Mesothelial cell of epicardium (in vitro differentiated cells): ENCODE data around the gene NBEA. TPM values are rescaled to one million over a fixed set of nuclear protein-coding genes. Genes with fewer than 3 reads are reported as not detected.

Experiments used
- DNase-seq, 2 experiments: peaks; one replicate each; pipeline ENCODE4 v3.0.0; 2021; ENCODE audit warnings: low spot score in 2 of 2; ENCODE audit not compliant: unreplicated experiment in 2 of 2
- H3K27ac Mint-ChIP-seq: 2 replicates; pipeline ENCODE4 v1.8.0; 2021; ENCODE audit warnings: mixed read lengths
- H3K27me3 Mint-ChIP-seq: 2 replicates; pipeline ENCODE4 v1.8.0; 2021; ENCODE audit warnings: low read depth, mixed read lengths
- H3K36me3 Mint-ChIP-seq: 2 replicates; pipeline ENCODE4 v1.8.0; 2021; ENCODE audit warnings: mixed read lengths
- H3K4me1 Mint-ChIP-seq: 2 replicates; pipeline ENCODE4 v1.8.0; 2021; ENCODE audit warnings: mixed read lengths
- H3K4me3 Mint-ChIP-seq: 2 replicates; pipeline ENCODE4 v1.8.0; 2021; ENCODE audit warnings: mild to moderate bottlenecking, moderate library complexity, mixed read lengths
- H3K9me3 Mint-ChIP-seq: 2 replicates; pipeline ENCODE4 v1.8.0; 2021; ENCODE audit warnings: mixed read lengths
- total RNA-seq: library from RNA; stranded (reverse); gene quantifications from 3 replicates; pipeline ENCODE4 v1.2.1, GENCODE V29; 2021
- TF ChIP-seq, protein P1 (sequence below): fragments of 200-600 bp; sonication (generic); IDR thresholded peaks from one replicate; pipeline ENCODE4 v1.5.0; 2021; ENCODE audit warnings: antibody characterized with exemption; ENCODE audit not compliant: unreplicated experiment

The NBEA gene
- total RNA-seq, 1 donor from 2014 or later, result 32.8 TPM

DNA sequence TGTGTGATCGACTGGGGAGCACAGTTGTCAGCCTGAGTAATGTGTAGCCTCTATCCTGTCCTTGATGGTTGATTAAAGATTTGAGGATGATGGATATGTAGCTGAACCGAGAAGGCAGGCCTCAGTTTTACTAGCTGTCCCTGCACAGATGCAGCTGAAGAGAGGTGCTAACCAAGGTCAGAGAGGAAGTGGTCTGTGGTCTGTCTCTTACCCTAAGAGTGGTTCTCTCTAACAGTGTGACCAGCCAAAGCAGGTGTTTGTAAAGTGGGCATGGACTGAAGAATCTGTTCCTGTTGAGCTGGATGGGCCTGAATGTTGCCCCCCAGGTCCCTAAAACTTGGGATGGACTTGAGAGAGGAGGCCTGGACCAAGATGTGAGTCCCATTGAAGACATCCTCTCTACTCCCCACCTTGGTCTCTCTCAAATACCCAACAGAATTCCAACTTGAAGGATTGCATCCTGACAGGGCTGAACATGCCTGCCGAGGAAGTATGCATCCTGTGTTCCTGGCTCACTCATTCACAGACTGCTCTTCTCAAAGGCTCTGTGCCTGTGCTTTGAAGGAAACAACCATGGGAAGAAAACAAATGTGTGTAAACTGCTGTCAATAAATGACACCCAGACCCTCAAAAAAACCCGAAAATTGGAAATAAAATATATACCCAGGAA is 310.6 kb downstream of the NBEA start:
- Mint-ChIP-seq H3K27ac (no peak overlapping the region), H3K4me3 (no peak overlapping the region), H3K27me3 (no peaks in the 10 kb centered on the region), H3K4me1 (no peaks in the 10 kb centered on the region), H3K9me3 (peaks cover 20% of the 10 kb centered on the region), H3K36me3 (peaks cover 30% of the 10 kb centered on the region)
- DNase-seq, result no peak
- TF ChIP-seq, protein P1, sequence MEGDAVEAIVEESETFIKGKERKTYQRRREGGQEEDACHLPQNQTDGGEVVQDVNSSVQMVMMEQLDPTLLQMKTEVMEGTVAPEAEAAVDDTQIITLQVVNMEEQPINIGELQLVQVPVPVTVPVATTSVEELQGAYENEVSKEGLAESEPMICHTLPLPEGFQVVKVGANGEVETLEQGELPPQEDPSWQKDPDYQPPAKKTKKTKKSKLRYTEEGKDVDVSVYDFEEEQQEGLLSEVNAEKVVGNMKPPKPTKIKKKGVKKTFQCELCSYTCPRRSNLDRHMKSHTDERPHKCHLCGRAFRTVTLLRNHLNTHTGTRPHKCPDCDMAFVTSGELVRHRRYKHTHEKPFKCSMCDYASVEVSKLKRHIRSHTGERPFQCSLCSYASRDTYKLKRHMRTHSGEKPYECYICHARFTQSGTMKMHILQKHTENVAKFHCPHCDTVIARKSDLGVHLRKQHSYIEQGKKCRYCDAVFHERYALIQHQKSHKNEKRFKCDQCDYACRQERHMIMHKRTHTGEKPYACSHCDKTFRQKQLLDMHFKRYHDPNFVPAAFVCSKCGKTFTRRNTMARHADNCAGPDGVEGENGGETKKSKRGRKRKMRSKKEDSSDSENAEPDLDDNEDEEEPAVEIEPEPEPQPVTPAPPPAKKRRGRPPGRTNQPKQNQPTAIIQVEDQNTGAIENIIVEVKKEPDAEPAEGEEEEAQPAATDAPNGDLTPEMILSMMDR, result no peak

DNA sequence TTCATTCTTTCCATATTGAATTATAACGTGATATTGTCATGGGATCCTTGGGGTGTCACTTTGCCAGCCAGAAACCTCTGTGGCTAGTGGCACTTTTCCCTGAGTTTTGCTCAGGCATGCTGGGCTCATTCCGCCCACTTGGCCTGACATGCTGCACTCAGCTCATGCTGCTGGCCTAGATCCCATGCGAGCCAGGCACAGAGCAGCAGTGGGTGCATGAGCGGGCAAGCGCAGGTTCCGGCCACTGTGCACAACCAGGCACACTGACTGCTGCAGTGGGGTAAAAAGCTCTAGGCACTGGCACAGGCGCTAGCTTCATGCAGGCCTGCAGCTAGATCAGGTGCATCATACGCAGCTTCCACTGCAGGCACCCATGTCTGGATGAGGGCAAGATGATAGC is 313.2 kb downstream of the NBEA start:
- Mint-ChIP-seq H3K9me3 (no peaks in the 10 kb centered on the region), H3K36me3 (peaks cover 10% of the 10 kb centered on the region), H3K4me3 (no peak overlapping the region), H3K27me3 (no peaks in the 10 kb centered on the region), H3K4me1 (peaks cover 3% of the 10 kb centered on the region), H3K27ac (no peak overlapping the region)
- TF ChIP-seq, protein P1, result no peak
- no peak for DNase-seq

DNA sequence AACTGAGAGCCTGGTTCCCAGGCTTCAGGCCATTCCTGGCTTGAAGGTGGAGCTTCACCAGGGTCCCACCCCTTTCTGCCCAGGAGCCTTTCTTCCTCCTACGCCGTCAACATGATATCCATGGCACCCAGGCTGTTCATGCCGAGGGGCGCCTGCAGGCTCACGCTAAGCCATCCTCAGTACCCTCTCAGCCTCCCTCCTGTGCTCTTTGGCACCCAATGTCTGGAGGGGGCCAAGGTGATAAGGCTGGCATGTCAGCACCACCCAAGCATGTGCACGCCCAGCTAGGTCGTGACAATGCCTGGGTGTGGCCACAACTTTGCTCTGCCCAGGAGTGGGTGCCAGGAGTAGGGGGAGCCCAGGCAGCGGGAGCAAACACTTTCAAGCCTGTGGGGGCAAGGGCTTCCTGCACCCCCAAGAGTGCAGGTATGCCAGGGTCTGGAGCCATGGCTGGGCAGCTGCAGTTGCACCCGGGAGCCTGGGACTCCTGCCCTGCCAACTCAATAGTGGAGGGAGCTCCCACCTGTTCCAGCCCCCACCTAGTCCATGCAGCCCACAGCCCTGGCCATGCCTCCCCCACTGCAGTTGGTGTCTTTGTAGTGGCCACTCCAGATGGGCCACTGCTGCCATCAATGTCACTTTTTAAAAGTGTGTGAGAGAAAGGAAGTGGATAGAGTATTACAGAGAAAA is 314.5 kb downstream of the NBEA start:
- Mint-ChIP-seq H3K27me3 (no peaks in the 10 kb centered on the region), H3K4me3 (no peak overlapping the region), H3K4me1 (peaks cover 10% of the 10 kb centered on the region), H3K36me3 (peaks cover 8% of the 10 kb centered on the region), H3K9me3 (no peaks in the 10 kb centered on the region), H3K27ac (no peak overlapping the region)
- DNase-seq, result no peak
- TF ChIP-seq, protein P1, result no peak

DNA sequence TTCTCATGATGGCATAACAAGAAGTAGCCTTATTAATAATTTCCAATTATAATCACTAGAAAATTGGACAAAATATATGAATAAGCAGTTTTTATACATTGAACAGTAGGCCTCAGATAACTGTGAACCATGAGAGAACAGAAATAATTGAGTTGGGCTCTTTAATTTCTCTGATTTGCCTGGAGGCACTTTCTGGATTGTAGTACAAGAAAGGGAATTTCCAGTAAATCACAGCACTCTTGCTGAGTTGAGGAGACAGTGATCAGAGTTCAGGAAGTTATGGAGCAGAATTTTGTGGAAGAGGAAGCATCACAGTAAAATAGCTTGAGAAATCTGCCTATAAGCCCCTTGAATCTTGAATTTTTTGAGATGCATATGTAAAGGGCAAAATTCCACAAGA is 318.2 kb downstream of the NBEA start:
- peaks cover 22% of the 10 kb centered on the region for H3K9me3 Mint-ChIP-seq
- no peaks in the 10 kb centered on the region for H3K27me3 Mint-ChIP-seq
- peaks cover 10% of the 10 kb centered on the region for H3K4me1 Mint-ChIP-seq
- no peak overlapping the region for H3K4me3 Mint-ChIP-seq
- DNase-seq, result no peak
- H3K36me3 Mint-ChIP-seq, result peaks cover 13% of the 10 kb centered on the region
- TF ChIP-seq, protein P1, result no peak
- H3K27ac Mint-ChIP-seq, result no peak overlapping the region

DNA sequence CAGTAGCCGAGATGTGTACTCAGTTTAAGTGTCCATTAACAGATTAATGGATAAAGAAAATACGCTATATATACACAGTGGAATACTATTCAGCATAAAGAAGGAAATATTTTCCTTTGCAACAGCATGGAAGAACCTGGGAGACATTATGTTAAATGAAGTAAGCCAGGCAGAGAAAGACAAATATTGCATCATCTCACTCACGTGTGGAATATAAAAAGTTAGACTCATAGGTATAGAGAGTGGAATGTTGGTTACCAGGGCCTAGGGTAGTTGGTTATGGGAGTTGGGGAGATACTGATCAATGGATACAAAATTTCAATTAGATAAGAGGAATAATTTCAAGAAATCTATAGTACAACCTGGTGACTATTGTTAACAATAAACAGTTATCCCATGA is 324.3 kb downstream of the NBEA start:
- Mint-ChIP-seq H3K9me3 (peaks cover 48% of the 10 kb centered on the region), H3K36me3 (peaks cover 35% of the 10 kb centered on the region), H3K27me3 (no peaks in the 10 kb centered on the region), H3K4me1 (no peaks in the 10 kb centered on the region), H3K4me3 (no peak overlapping the region), H3K27ac (no peak overlapping the region)
- TF ChIP-seq, protein P1, result no peak
- no peak for DNase-seq
